ENCODE results near the gene TNFRSF12A. TPM values are rescaled to one million over a fixed set of nuclear protein-coding genes. Genes with fewer than 3 reads are reported as not detected.

TNFRSF12A gene
- total and polyA plus RNA-seq, 2 of the 13 experiments (the other 11 are each of a cell fraction or from before 2014, with no cell fraction given): 61.9 to 66.0 TPM

GRCh38 chr16:3027983-3028715, 8.0 kb downstream of the TNFRSF12A start (continued):
- TF ChIP-seq CTCF (CRISPR knock-in tag; IDR thresholded peaks at IDR 0.05) (peak; percentile 95), BRD4 (CRISPR knock-in tag; IDR thresholded peaks at IDR 0.05) (0 out of 2 replicates have a peak, but pooled peaks have one; percentile 28), TP53 (CRISPR knock-in tag; conservative IDR thresholded peaks at IDR 0.05) (0 out of 2 replicates have a peak, but pooled peaks have one; percentile 27), ZNF136 (CRISPR knock-in tag; IDR thresholded peaks at IDR 0.05; ENCODE audit: low read depth) (no peak), ZGPAT (CRISPR knock-in tag; IDR thresholded peaks at IDR 0.05) (peak; percentile 56; the same call in 1 of the 2 replicates), THAP7 (CRISPR knock-in tag; IDR thresholded peaks at IDR 0.05) (0 out of 2 replicates have a peak, but pooled peaks have one; percentile 28), SP1 (IDR thresholded peaks at IDR 0.05) (no peak), SP1 (CRISPR knock-in tag; IDR thresholded peaks at IDR 0.05) (peak; percentile 92), ZFX (CRISPR knock-in tag; IDR thresholded peaks at IDR 0.05; ENCODE audit: low read depth) (peak; percentile 53; the same call in 1 of the 2 replicates), KDM5A (IDR thresholded peaks at IDR 0.05; ENCODE audit: borderline replicate concordance, low read length) (no peak)

Measured in HepG2 (cell line).